B cell (primary cell): Measurements from ENCODE around the gene PCDH9. TPM values are rescaled to one million over a fixed set of nuclear protein-coding genes. Genes with fewer than 3 reads are reported as not detected.

Experiments
- ATAC-seq: fragments of 200-7000 bp; cut with Tn5 transposase; one replicate; pipeline ENCODE4 v1.10.0; 2021; ENCODE audit warnings: low read depth, mild to moderate bottlenecking, moderate number of reproducible peaks, moderate library complexity
- CTCF ChIA-PET: fragments of 350-600 bp; sonication (Branson Sonifier 250); formaldehyde crosslinking; loops from one replicate; lab custom pipeline; 2021; ENCODE audit warnings: antibody characterized with exemption, inconsistent platforms; lab: Charles Lee
- POLR2A ChIA-PET: fragments of 350-600 bp; sonication (Branson Sonifier 250); formaldehyde crosslinking; loops from one replicate; lab custom pipeline; 2021; ENCODE audit warnings: antibody characterized with exemption; lab: Charles Lee
- DNase-seq: peaks from one replicate; pipeline ENCODE4 v3.0.0; 2013
- H2AFZ ChIP-seq: 2 replicates; pipeline ENCODE4 v1.6.1; 2012; ENCODE audit warnings: mild to moderate bottlenecking, low read depth, low read length; ENCODE audit not compliant: insufficient read depth, poor library complexity, severe bottlenecking
- H3K27ac ChIP-seq, 2 donors: 1 replicate in 1 of 2; 2 replicates in 1 of 2; pipeline ENCODE4 v1.5.1; 2012 to 2013; ENCODE audit warnings: low read length in 2 of 2, mild to moderate bottlenecking in 2 of 2, moderate library complexity in 1 of 2
- H3K27me3 ChIP-seq, 4 experiments: fragments of 200-600 bp in 1 of 4; sonication (generic) in 1 of 4; replicated peaks in 1 of 4; 1 replicate in 2 of 4; 2 replicates in 2 of 4; pipeline versions ENCODE4 v1.6.1 to v1.7.0; 2013 to 2016; ENCODE audit warnings: low read length in 3 of 4, mild to moderate bottlenecking in 2 of 4, mixed read lengths in 1 of 4, moderate library complexity in 1 of 4; ENCODE audit not compliant: insufficient read depth in 4 of 4, control insufficient read depth in 3 of 4; ENCODE audit errors: control extremely low read depth in 1 of 4
- H3K36me3 ChIP-seq, 2 experiments: replicated peaks in 1 of 2; 1 replicate in 1 of 2; 2 replicates in 1 of 2; pipeline versions ENCODE4 v1.6.1 to v1.7.1; 2013; ENCODE audit warnings: low read length in 1 of 2; ENCODE audit not compliant: insufficient read depth in 2 of 2, control insufficient read depth in 1 of 2; ENCODE audit errors: control extremely low read depth in 1 of 2, extremely low read depth in 1 of 2
- H3K4me1 ChIP-seq, 2 donors: fragments of 200-600 bp in 1 of 2; sonication (generic) in 1 of 2; 1 replicate in 1 of 2; 2 replicates in 1 of 2; pipeline versions ENCODE4 v1.5.1 to v1.6.1; 2013 to 2017; ENCODE audit warnings: low read length in 2 of 2; ENCODE audit not compliant: control insufficient read depth in 2 of 2, insufficient read depth in 2 of 2
- H3K4me2 ChIP-seq: replicated peaks from 2 replicates; pipeline ENCODE3; 2012; ENCODE audit warnings: mild to moderate bottlenecking, low read depth, low read length; ENCODE audit not compliant: poor library complexity, severe bottlenecking
- H3K4me3 ChIP-seq, 5 experiments: fragments of 200-600 bp in 1 of 5; sonication (generic) in 1 of 5; 1 replicate in 3 of 5; 2 replicates in 2 of 5; pipeline versions ENCODE4 v1.5.1 to v1.7.0; 2011 to 2016; ENCODE audit warnings: low read length in 4 of 5, mild to moderate bottlenecking in 4 of 5, low read depth in 2 of 5, control low read depth in 1 of 5, moderate library complexity in 1 of 5; ENCODE audit not compliant: insufficient read depth in 1 of 5; ENCODE audit errors: control extremely low read depth in 1 of 5, extremely low read depth in 1 of 5
- H3K79me2 ChIP-seq: fragments of 200-600 bp; sonication (generic); one replicate; pipeline ENCODE4 v1.6.0; 2016; ENCODE audit warnings: low read length; ENCODE audit not compliant: control insufficient read depth, insufficient read depth
- H3K9ac ChIP-seq: fragments of 200-600 bp; sonication (generic); 2 replicates; pipeline ENCODE4 v1.6.1; 2017; ENCODE audit warnings: mild to moderate bottlenecking, low read length, moderate library complexity
- H3K9me3 ChIP-seq, 3 donors: one replicate each; pipeline versions ENCODE4 v1.6.1 to v1.7.1; 2013; ENCODE audit warnings: low read length in 2 of 3; ENCODE audit not compliant: control insufficient read depth in 2 of 3, insufficient read depth in 1 of 3; ENCODE audit errors: control extremely low read depth in 1 of 3
- H4K20me1 ChIP-seq: 2 replicates; pipeline ENCODE4 v1.6.0; 2012; ENCODE audit warnings: mild to moderate bottlenecking, low read length; ENCODE audit not compliant: insufficient read depth, control insufficient read depth, poor library complexity, severe bottlenecking
- H3K27ac Mint-ChIP-seq: one replicate; pipeline ENCODE4 v1.8.0; 2021; ENCODE audit warnings: mixed read lengths
- H3K27me3 Mint-ChIP-seq: one replicate; pipeline ENCODE4 v1.8.0; 2021; ENCODE audit warnings: mixed read lengths
- H3K4me1 Mint-ChIP-seq: one replicate; pipeline ENCODE4 v1.8.0; 2021; ENCODE audit warnings: mixed read lengths
- H3K4me3 Mint-ChIP-seq: one replicate; pipeline ENCODE4 v1.8.0; 2021; ENCODE audit warnings: mixed read lengths
- H3K9me3 Mint-ChIP-seq: one replicate; pipeline ENCODE4 v1.8.0; 2022; ENCODE audit warnings: mixed read lengths; ENCODE audit not compliant: insufficient read depth
- CTCF ChIP-seq: fragments of 200-600 bp; IDR thresholded peaks from one replicate; pipeline ENCODE4 v1.8.0; 2022; ENCODE audit warnings: antibody characterized with exemption, mild to moderate bottlenecking
- EZH2 ChIP-seq: IDR thresholded peaks from 2 replicates; pipeline ENCODE4 v1.6.1; 2012; ENCODE audit warnings: borderline replicate concordance, low read depth, mild to moderate bottlenecking, moderate library complexity, low read length; ENCODE audit not compliant: insufficient read depth, poor library complexity, severe bottlenecking
- WGBS: methylation state at CpG from one replicate; pipeline ENCODE4 v1.1.5; 2013; ENCODE audit warnings: missing lambda C conversion rate; ENCODE audit not compliant: insufficient coverage; 5-methylcytosine and 5-hydroxymethylcytosine counted together
- intact Hi-C: fragments of 100-400 bp; cut with micrococcal nuclease; formaldehyde crosslinking; loops from one replicate; pipeline ENCODE4 v1.10.0; 2022
- polyA plus RNA-seq: library from polyadenylated mRNA; depleted of rRNA; stranded (reverse); fragments of >200 nt; gene quantifications from 2 replicates; pipeline ENCODE4 v1.2.3, GENCODE V29; 2012
- total RNA-seq, 2 donors: library from RNA; stranded (reverse); fragments of 120-200 nt in 1 of 2; gene quantifications; 1 replicate in 1 of 2; 2 replicates in 1 of 2; pipeline versions ENCODE4 v1.2.3 to v1.2.4, GENCODE V29; 2013 to 2022

The PCDH9 gene
- total and polyA plus RNA-seq, 2 donors (not counting 1 experiment from before 2014, with no cell fraction given), result 13.1 to 21.8 TPM

GRCh38 chr13:66835040-66835628, 395.0 kb downstream of the PCDH9 start:
- no peak for ATAC-seq
- no peak for DNase-seq
- Histone ChIP-seq H3K4me3 (no peak overlapping the region), H3K27me3 (no peaks in the 10 kb centered on the region), H2AFZ (no peak overlapping the region), H3K79me2 (no peaks in the 10 kb centered on the region), H3K9me3 (no peaks in the 10 kb centered on the region), H3K4me2 (no peak overlapping the region), H3K36me3 (no peaks in the 10 kb centered on the region), H3K4me1 (peaks cover 10 to 11% of the 10 kb centered on the region in 2 donors), H4K20me1 (no peaks in the 10 kb centered on the region), H3K9ac (no peak overlapping the region), H3K27ac (no peak overlapping the region)
- no peaks in the 10 kb centered on the region for H3K27me3 Mint-ChIP-seq
- no peak overlapping the region for H3K27ac Mint-ChIP-seq
- intact Hi-C loops, result no loop called here
- no peak overlapping the region for H3K4me3 Mint-ChIP-seq
- peaks cover 14% of the 10 kb centered on the region for H3K4me1 Mint-ChIP-seq
- no peaks in the 10 kb centered on the region for H3K9me3 Mint-ChIP-seq
- 87% methylated on average over 7 of the region's 9 CpGs for WGBS
- TF ChIP-seq EZH2 (no peak), CTCF (no peak)
- ChIA-PET POLR2A (no interaction called here), CTCF (no interaction called here)

GRCh38 chr13:66830940-66831716, 399.0 kb downstream of the PCDH9 start:
- peak overlapping the region; percentile 79 for H3K27ac Mint-ChIP-seq
- Histone ChIP-seq H3K36me3 (no peaks in the 10 kb centered on the region), H4K20me1 (no peaks in the 10 kb centered on the region), H2AFZ (peak overlapping the region; percentile 60), H3K79me2 (no peaks in the 10 kb centered on the region), H3K9me3 (no peaks in the 10 kb centered on the region), H3K4me1 (peaks cover 10 to 14% of the 10 kb centered on the region in 2 donors), H3K27ac (peak overlapping the region; percentile 49 to 74), H3K4me2 (peak overlapping the region; percentile 64), H3K9ac (peak overlapping the region; percentile 38), H3K27me3 (no peaks in the 10 kb centered on the region), H3K4me3 (peak overlapping the region in 1 of 5 experiments; percentile 22)
- H3K4me1 Mint-ChIP-seq, result peaks cover 21% of the 10 kb centered on the region
- TF ChIP-seq EZH2 (no peak), CTCF (no peak)
- H3K4me3 Mint-ChIP-seq, result peak overlapping the region; percentile 68
- ChIA-PET POLR2A (interaction anchor here (0.6 kb wide), 1 partner anchor 51 kb away, joined by 3 read pairs; no protein-coding TSS in a partner anchor), CTCF (interaction anchor here (1.4 kb wide), 1 partner anchor 9 kb away, joined by 3 read pairs; no protein-coding TSS in a partner anchor)
- no CpG with 5 or more reads among the region's 2 CpGs for WGBS
- DNase-seq, result peak; percentile 60
- peak; percentile 47 for ATAC-seq
- intact Hi-C loops, result loop anchor here (2.0 to 5.0 kb wide), 2 partner anchors 56 to 401 kb away; partner anchors contain the start of gene PCDH9
- H3K27me3 Mint-ChIP-seq, result no peaks in the 10 kb centered on the region
- H3K9me3 Mint-ChIP-seq, result no peaks in the 10 kb centered on the region
